HG02798 (cell line): Measurements from ENCODE around the gene SOHLH1.

Experiments
- ATAC-seq: cut with Tn5 transposase; IDR thresholded peaks from one replicate; pipeline ENCODE4 v1.9.1; 2021; ENCODE audit warnings: mild to moderate bottlenecking; ENCODE audit not compliant: unreplicated experiment, poor library complexity

The SOHLH1 gene

GRCh38 chr9:135664801-135665794 lies 34.2 kb downstream of the SOHLH1 start:
- ATAC-seq: no peak

- ATAC-seq: no peak
Measured at GRCh38 chr9:135664266-135664665, 35.0 kb downstream of the SOHLH1 start.

- ATAC-seq: no peak
Measured at GRCh38 chr9:135663857-135664256, 35.4 kb downstream of the SOHLH1 start.

DNA sequence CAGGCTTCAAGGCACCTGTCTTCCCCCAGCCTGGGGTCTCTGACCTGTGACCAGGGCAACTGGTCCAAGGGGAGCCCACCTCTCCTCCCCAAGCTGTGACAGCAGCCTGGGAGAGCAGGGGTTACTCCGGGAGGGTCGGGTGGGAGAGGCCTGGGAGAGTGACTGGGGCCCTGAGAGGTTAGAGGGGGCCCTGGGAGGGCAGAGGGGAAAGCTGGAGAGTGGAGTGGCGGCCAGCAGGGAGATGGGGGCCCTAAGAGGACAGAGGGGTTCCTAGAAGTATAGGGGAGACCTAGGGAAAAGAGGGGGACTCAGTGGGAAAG lies 35.9 kb downstream of the SOHLH1 start:
- ATAC-seq: no peak

DNA sequence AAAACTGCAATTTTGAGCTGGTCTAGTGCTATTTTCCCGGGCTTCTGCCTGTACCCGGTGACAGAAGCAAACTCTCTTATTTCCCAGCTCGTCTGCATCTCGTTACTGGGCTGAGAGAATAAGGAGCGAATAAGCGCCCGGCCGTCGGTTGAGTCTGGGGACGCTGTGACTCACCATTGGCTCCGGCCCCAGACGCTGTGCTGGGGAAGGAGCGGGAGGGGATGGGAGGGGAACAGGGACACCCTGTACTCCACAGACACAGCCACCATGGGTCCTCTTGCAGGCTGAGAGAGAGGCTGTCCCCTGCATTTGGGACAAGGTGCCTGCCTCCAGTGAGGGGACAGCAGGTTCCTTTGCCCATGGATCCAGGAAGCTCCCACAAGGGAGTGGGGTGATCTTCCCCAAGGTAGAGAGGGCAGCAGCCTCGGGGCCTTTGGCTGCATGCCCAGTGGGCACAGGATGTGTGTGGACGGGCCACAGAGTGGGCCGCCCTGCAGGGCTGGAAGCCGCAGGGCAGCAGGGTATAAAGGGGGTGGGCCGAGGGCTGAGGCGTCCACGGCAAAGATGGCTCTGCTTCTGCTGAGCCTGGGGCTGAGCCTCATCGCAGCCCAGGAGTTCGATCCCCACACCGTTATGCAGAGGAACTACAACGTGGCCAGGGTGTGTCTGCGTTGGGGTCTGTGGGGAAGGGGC lies 36.4 kb downstream of the SOHLH1 start, which contains the start of gene LCN9:
TSS of gene LCN9 (plus strand) at position 552 of the 693 bp plus-strand sequence. CDS start at position 565, 13 bp downstream.
- ATAC-seq: no peak

- no peak for ATAC-seq
Measured at GRCh38 chr9:135661816-135662560, 37.3 kb downstream of the SOHLH1 start.

DNA sequence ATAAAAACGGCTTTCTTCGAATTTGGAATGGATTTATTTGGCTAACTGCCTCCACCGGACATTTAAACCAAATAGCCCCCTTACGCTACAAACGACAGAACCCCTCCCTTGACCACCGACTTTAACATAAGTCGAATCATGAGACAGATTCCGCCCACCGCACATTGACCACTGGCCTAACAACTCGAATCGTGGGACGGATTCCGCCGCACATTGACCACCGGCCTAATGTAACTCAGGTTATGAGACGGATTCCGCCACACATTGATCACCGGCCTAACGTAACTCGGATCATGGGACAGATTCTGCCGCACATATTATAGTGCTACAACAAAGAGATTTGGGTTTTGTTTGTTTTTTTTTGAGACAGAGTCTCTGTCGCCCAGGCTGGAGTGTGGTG lies 38.9 kb downstream of the SOHLH1 start:
- no peak for ATAC-seq

DNA sequence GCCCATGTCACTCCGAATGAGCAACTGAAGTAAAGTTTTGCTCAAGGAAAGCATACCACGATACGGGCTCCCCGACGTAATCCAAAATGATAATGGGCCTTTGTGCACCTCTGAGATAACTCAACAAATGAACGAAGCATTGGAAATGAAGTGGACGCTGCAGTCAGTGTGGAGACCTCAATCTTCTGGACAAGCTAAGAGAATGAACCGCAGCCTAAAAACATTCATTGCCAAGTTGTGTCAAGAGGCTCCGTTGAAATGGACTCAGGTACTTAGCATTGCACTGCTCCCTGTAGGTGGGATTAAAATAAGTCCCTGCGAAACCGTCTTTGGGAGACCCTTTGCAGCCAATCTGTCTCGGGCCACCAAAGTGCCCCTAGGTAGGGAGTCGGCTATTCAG lies 40.0 kb downstream of the SOHLH1 start:
- ATAC-seq: no peak

DNA sequence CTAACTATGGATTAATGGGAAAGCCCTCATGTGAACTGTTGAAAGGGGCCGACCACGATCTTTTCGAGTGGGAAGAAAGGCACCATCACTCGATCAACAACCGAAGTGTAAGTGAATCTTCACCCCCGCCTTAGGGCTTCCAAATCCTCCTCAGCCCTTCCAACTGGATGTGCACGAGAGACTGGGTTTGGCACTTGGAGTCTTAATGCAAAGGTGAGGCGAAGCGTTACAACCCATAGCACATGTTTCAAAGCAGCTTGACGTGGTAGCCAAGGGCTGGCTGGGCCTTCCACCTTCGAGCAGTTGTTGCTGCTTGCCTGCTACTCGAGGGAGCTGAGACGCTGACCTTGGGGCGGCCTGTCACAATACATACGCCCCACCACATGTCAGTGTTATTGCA lies 41.9 kb downstream of the SOHLH1 start:
- ATAC-seq: no peak

DNA sequence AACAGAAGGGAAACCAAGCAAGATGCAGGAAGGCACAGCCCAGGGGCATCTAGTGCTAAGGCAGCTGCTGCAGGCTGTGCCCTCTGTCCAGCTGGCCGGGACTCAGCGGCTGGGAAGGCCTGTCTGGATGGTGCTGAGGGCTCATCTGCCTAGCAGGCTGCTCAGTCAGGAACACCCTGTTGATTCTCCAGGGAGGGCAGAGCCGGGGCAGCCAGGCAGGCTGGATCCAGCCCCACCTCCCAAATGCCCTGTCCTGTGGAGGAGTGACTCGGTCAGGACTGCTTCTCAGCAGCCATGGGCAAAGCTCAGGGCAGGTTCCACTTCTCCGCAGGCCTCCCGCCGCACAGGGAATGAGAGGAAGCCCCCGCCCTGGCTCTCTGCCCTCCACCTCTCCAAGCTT lies 44.0 kb downstream of the SOHLH1 start:
- no peak for ATAC-seq

- no peak for ATAC-seq
Measured at GRCh38 chr9:135650408-135650807, 48.9 kb downstream of the SOHLH1 start.

GRCh38 chr9:135649508-135649907 lies 49.8 kb downstream of the SOHLH1 start:
- ATAC-seq: no peak

DNA sequence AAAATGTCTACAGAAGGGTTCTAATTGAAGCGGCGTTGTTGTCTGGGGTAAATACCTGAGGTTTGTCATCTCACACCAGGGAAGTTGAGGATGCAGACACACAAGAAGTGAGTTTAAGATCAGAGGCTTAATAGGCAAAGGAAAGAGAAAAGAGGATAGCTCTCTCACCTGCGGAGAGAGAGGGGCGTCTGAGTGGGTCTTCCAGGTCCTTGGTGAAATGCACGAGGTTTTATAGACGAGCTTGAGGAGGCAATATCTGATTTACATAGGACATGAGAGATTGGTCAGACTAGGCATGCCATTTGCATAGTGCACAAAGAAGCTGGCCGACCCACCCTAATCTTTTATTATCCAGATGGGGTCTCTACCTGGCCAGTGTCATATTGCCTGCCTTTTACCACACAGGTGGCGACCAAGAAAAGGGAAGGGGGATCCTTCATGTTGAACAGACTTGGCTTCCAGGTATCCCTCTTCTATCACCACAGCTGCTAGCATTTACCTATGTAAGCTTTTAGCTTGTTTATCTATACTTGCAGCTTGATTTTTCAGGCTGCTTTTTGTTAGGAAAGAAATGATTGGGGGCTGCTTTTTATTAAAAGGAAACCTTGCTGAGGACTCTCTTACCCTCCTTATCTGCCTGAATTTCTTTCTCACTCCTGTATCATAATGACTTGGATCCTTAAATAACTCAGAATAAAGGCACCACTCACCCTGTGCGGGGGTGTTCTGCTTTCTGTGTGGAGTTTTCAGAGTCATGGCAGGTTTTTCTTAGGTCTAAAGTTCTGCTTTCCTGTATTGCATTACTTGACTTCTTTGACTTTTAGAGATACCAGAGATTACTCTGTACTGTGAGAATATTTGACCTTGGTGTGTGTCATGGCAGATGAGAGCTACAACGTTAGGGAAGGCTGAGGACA lies 50.5 kb downstream of the SOHLH1 start:
- no peak for ATAC-seq

GRCh38 chr9:135647884-135648283 lies 51.4 kb downstream of the SOHLH1 start:
- no peak for ATAC-seq

DNA sequence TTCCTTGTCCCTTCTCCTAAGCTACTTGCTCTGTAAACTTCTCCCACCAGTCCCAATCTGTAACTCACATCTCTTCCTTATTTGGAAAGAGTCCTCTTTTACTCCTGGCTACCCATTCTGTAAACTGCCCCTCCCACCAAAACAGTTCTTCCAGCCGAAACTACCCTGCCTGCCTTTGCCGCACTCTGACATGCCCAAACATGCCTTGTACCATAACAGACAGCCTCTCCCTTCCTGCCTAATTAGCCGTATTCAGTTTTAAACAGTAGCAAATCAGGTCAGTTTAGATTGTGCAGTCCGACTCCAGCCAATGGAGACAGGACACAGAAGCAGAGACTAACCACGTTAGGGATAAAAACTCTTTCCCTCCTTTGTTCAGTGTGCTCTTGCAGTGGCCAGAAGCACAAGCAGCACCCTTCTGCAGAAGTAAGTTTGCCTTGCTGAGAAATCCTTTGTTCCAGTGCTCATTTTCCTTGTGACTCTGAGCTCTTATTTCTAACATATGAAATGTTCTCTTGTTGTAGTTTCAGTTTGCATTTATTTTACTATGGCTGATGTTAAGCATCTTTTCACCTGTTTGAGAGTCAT lies 54.6 kb downstream of the SOHLH1 start:
- ATAC-seq: no peak
